Testis (tissue), 3 donors: Measurements from ENCODE around the gene BEGAIN. TPM values are rescaled to one million over a fixed set of nuclear protein-coding genes. Genes with fewer than 3 reads are reported as not detected.

Experiments
- DNase-seq: peaks from one replicate; pipeline ENCODE4 v3.0.0-alpha.2; 2019
- H3K27ac ChIP-seq, 2 donors: fragments of 200-600 bp; sonication (generic); one replicate each; pipeline ENCODE4 v1.5.1; 2019
- H3K27me3 ChIP-seq: fragments of 200-600 bp; sonication (generic); one replicate; pipeline ENCODE4 v1.5.1; 2019
- H3K36me3 ChIP-seq: fragments of 200-600 bp; sonication (generic); one replicate; pipeline ENCODE4 v1.5.1; 2017; ENCODE audit warnings: low read depth; ENCODE audit errors: missing control alignments
- H3K4me1 ChIP-seq: fragments of 200-600 bp; sonication (generic); one replicate; pipeline ENCODE4 v1.5.1; 2019
- H3K4me3 ChIP-seq, 2 donors: fragments of 200-600 bp; sonication (generic); one replicate each; pipeline ENCODE4 v1.5.1; 2017 to 2019
- H3K9me3 ChIP-seq: fragments of 200-600 bp; sonication (generic); one replicate; pipeline ENCODE4 v1.5.1; 2017
- CTCF ChIP-seq, 3 experiments: fragments of 450-650 bp in 2 of 3; fragments of 200-600 bp in 1 of 3; sonication (generic) in 1 of 3; IDR thresholded peaks; one replicate each; pipeline ENCODE4 v1.5.1; 2016 to 2019; ENCODE audit warnings: antibody characterized with exemption in 3 of 3, mild to moderate bottlenecking in 2 of 3, moderate library complexity in 1 of 3
- POLR2A ChIP-seq: fragments of 450-650 bp; IDR thresholded peaks from one replicate; pipeline ENCODE4 v1.6.1; 2017; ENCODE audit warnings: antibody characterized with exemption, mild to moderate bottlenecking, moderate library complexity
- WGBS, 2 donors: methylation state at CpG; one replicate each; pipeline ENCODE4 v1.1.5; 2018; 5-methylcytosine and 5-hydroxymethylcytosine counted together
- intact Hi-C: fragments of 100-400 bp; cut with DNase I; formaldehyde crosslinking; loops from one replicate; pipeline ENCODE4 v1.15.1; 2023; ENCODE audit warnings: low total_unique reads
- polyA plus RNA-seq: library from polyadenylated mRNA; stranded (reverse); fragments of 350-450 nt; fragmentation: Illumina TruSeq; extraction: RNeasy Lipid Tissue Mini Kit (QIAGEN cat#74804); gene quantifications from one replicate; pipeline ENCODE4 v1.2.3, GENCODE V29; 2014; ENCODE audit warnings: low read depth, low replicate concordance; ENCODE audit not compliant: insufficient read depth
- total RNA-seq, 2 donors: library from RNA; depleted of rRNA; stranded (reverse); fragments of >200 nt; gene quantifications; one replicate each; pipeline ENCODE4 v1.2.3, GENCODE V29; 2016

BEGAIN gene
- total and polyA plus RNA-seq, 3 donors from 2014 or later = 4.5 to 7.6 (median 6.9) TPM

GRCh38 chr14:100554082-100554677 is 33.0 kb downstream of the BEGAIN start:
- 50 to 62% methylated on average over 5 to 16 of the region's 19 CpGs for WGBS, 2 donors

GRCh38 chr14:100553471-100553870 is 33.7 kb downstream of the BEGAIN start:
- intact Hi-C loops = no loop called here
- Histone ChIP-seq H3K27me3 (no peaks in the 10 kb centered on the region), H3K27ac (no peak overlapping the region), H3K36me3 (no peaks in the 10 kb centered on the region), H3K4me1 (peaks cover 5% of the 10 kb centered on the region), H3K4me3 (no peak overlapping the region), H3K9me3 (no peaks in the 10 kb centered on the region)
- no peak for DNase-seq
- no peak for TF ChIP-seq CTCF (IDR thresholded peaks at IDR 0.05)
- TF ChIP-seq POLR2A = no peak
- 90% methylated on average over 5 of the region's 5 CpGs for WGBS, 2 donors

More at GRCh38 chr14:100554082-100554677, 33.0 kb downstream of the BEGAIN start:
- Histone ChIP-seq H3K9me3 (no peaks in the 10 kb centered on the region), H3K27me3 (no peaks in the 10 kb centered on the region), H3K27ac (no peak overlapping the region), H3K4me1 (peaks cover 5% of the 10 kb centered on the region), H3K4me3 (no peak overlapping the region), H3K36me3 (no peaks in the 10 kb centered on the region)
- TF ChIP-seq CTCF (IDR thresholded peaks at IDR 0.05) (no peak), POLR2A (no peak)
- peak; percentile 76 for DNase-seq
- intact Hi-C loops = no loop called here

- TF ChIP-seq CTCF (IDR thresholded peaks at IDR 0.05) (no peak), POLR2A (no peak)
- H3K9me3 ChIP-seq = no peaks in the 10 kb centered on the region
- H3K27me3 ChIP-seq = no peaks in the 10 kb centered on the region
- WGBS, 2 donors = 90 to 93% methylated on average over 6 to 14 of the region's 16 CpGs
- intact Hi-C loops = no loop called here
- DNase-seq = no peak
- no peaks in the 10 kb centered on the region for H3K36me3 ChIP-seq
- no peak overlapping the region for H3K27ac ChIP-seq
- no peak overlapping the region for H3K4me3 ChIP-seq
- peaks cover 5% of the 10 kb centered on the region for H3K4me1 ChIP-seq
These were observed 34.6 kb downstream of the BEGAIN start for GRCh38 chr14:100552524-100553125.

GRCh38 chr14:100551056-100551455 is 36.2 kb downstream of the BEGAIN start:
- H3K4me1 ChIP-seq = peaks cover 5% of the 10 kb centered on the region
- no peak for TF ChIP-seq CTCF (IDR thresholded peaks at IDR 0.05)
- no peak for TF ChIP-seq POLR2A
- 92% methylated on average over 11 of the region's 11 CpGs; no CpG with 5 or more reads in 1 of the 2 donors for WGBS, 2 donors
- intact Hi-C loops = no loop called here
- H3K27me3 ChIP-seq = no peaks in the 10 kb centered on the region
- no peaks in the 10 kb centered on the region for H3K36me3 ChIP-seq
- no peak for DNase-seq
- no peak overlapping the region for H3K27ac ChIP-seq
- no peak overlapping the region for H3K4me3 ChIP-seq
- no peaks in the 10 kb centered on the region for H3K9me3 ChIP-seq
